Neural progenitor cell (in vitro differentiated cells): ENCODE data around the gene STON2. TPM values are rescaled to one million over a fixed set of nuclear protein-coding genes. Genes with fewer than 3 reads are reported as not detected.

Experiments
- DNase-seq: peaks from one replicate; pipeline ENCODE4 v3.0.0-alpha.2; 2016; ENCODE audit warnings: low spot score
- H2AFZ ChIP-seq: fragments of 200-600 bp; sonication (generic); replicated peaks from 2 replicates; pipeline ENCODE4 v1.6.1; 2016; ENCODE audit warnings: antibody characterized with exemption
- H3F3A ChIP-seq: fragments of 200-600 bp; sonication (generic); 2 replicates; pipeline ENCODE4 v1.6.1; 2016; ENCODE audit warnings: antibody characterized with exemption, low read depth
- H3K27ac ChIP-seq: fragments of 200-600 bp; sonication (generic); 2 replicates; pipeline ENCODE4 v1.5.1; 2016; ENCODE audit warnings: mild to moderate bottlenecking
- H3K27me3 ChIP-seq: fragments of 200-600 bp; sonication (generic); 2 replicates; pipeline ENCODE4 v1.6.1; 2016; ENCODE audit warnings: mild to moderate bottlenecking, moderate library complexity
- H3K36me3 ChIP-seq: fragments of 200-600 bp; sonication (generic); 2 replicates; pipeline ENCODE4 v1.5.1; 2016
- H3K4me1 ChIP-seq: fragments of 200-600 bp; sonication (generic); 2 replicates; pipeline ENCODE4 v1.6.1; 2016; ENCODE audit warnings: mixed run types
- H3K4me2 ChIP-seq: fragments of 200-600 bp; sonication (generic); 2 replicates; pipeline ENCODE4 v1.6.1; 2016
- H3K4me3 ChIP-seq: fragments of 200-600 bp; sonication (generic); 2 replicates; pipeline ENCODE4 v1.5.1; 2016
- H3K79me2 ChIP-seq: fragments of 200-600 bp; sonication (generic); 2 replicates; pipeline ENCODE4 v1.6.1; 2016; ENCODE audit warnings: low read depth
- H3K9ac ChIP-seq: fragments of 200-600 bp; sonication (generic); 2 replicates; pipeline ENCODE4 v1.6.1; 2016
- H3K9me3 ChIP-seq: fragments of 200-600 bp; sonication (generic); 2 replicates; pipeline ENCODE4 v1.5.1; 2016; ENCODE audit warnings: low read depth
- H4K20me1 ChIP-seq: fragments of 200-600 bp; sonication (generic); 2 replicates; pipeline ENCODE4 v1.6.1; 2016; ENCODE audit warnings: low read depth
- H3K27ac Mint-ChIP-seq: 3 replicates; pipeline ENCODE4 v1.8.0; 2021; ENCODE audit warnings: mixed read lengths
- H3K27me3 Mint-ChIP-seq: 2 replicates; pipeline ENCODE4 v1.8.0; 2022; ENCODE audit warnings: low read depth, mild to moderate bottlenecking, inconsistent platforms, moderate library complexity, mixed read lengths; ENCODE audit not compliant: insufficient read depth
- H3K36me3 Mint-ChIP-seq: 3 replicates; pipeline ENCODE4 v1.8.0; 2021; ENCODE audit warnings: mixed read lengths
- H3K4me1 Mint-ChIP-seq: 3 replicates; pipeline ENCODE4 v1.8.0; 2021; ENCODE audit warnings: mixed read lengths
- H3K4me3 Mint-ChIP-seq: 3 replicates; pipeline ENCODE4 v1.8.0; 2021; ENCODE audit warnings: mild to moderate bottlenecking, moderate library complexity, mixed read lengths
- H3K9me3 Mint-ChIP-seq: 3 replicates; pipeline ENCODE4 v1.8.0; 2020; ENCODE audit warnings: mixed read lengths
- EZH2 ChIP-seq: fragments of 200-600 bp; sonication (generic); IDR thresholded peaks from 2 replicates; pipeline ENCODE4 v1.6.1; 2017; ENCODE audit warnings: antibody characterized with exemption, mild to moderate bottlenecking, moderate library complexity
- EZH2phosphoT487 ChIP-seq: fragments of 200-600 bp; sonication (generic); IDR thresholded peaks from 2 replicates; pipeline ENCODE4 v1.6.1; 2017; ENCODE audit warnings: antibody characterized with exemption
- total RNA-seq: library from RNA; depleted of rRNA; stranded (reverse); fragments of >200 nt; gene quantifications from 2 replicates; pipeline ENCODE4 v1.2.3, GENCODE V29; 2015; ENCODE audit warnings: low replicate concordance
- TF ChIP-seq, protein P1 (sequence below): fragments of 200-600 bp; sonication (generic); IDR thresholded peaks from 2 replicates; pipeline ENCODE4 v1.5.1; 2017; ENCODE audit warnings: antibody characterized with exemption, mild to moderate bottlenecking

The STON2 gene
- total RNA-seq, 1 donor from 2014 or later = 31.1 TPM

DNA sequence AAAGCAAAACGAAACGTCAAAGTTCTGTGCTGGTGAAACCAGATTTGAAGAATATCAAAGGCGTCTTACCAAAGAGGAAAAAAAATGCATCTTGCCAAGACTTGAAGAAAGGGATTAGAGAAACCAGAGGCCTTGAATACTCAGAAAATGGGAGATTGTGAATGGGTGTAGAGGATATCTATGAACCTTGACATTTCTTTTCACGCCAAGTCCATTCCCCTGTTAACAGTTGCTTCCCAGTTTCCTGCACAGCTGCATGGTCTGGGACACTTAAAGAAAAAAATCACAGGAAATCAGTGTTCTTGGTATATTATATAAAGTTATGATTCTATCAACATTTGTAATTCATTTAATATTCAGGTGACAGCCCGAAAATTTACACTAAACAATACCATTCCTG lies 178.0 kb downstream of the STON2 start:
- H3K9ac ChIP-seq = no peak overlapping the region
- peaks cover 17% of the 10 kb centered on the region for H3K27me3 Mint-ChIP-seq

DNA sequence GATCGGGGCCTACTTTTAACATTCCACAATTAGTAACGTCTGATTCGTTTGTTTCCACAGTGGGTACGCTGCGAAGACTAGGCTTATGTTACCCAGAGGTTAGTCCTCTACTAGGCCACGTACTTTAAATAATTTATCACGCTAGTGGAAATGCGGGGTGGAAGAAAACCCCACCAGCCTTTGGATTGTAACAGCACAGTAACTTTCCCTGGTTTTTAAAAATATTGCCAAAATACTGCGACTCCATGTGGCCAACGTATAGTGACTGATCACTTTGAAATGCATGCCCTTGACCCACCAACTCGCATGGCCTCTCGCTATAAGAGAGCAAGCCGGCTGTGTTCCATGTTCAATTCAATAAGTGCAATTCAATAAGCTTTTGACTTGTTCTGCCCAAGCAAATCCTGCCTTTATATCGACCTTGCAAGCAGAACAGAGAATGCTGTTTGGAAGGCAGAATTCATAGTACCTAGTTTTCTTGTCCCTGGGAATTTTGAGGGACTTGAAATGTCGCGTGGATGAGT lies 178.5 kb downstream of the STON2 start:
- Histone ChIP-seq H3K4me3 (peak overlapping the region; percentile 99), H3K9ac (peak overlapping the region; percentile 69), H4K20me1 (peaks cover 20% of the 10 kb centered on the region), H3K4me2 (peak overlapping the region; percentile 78), H3K4me1 (peaks cover 18% of the 10 kb centered on the region), H3K27me3 (no peaks in the 10 kb centered on the region), H3K36me3 (peaks cover under 1% of the 10 kb centered on the region), H2AFZ (peak overlapping the region; percentile 93), H3F3A (peaks cover 23% of the 10 kb centered on the region), H3K9me3 (no peaks in the 10 kb centered on the region), H3K27ac (peak overlapping the region; percentile 99), H3K79me2 (peaks cover 38% of the 10 kb centered on the region)
- Mint-ChIP-seq H3K4me1 (peaks cover 23% of the 10 kb centered on the region), H3K27me3 (peaks cover 17% of the 10 kb centered on the region), H3K27ac (peak overlapping the region; percentile 99), H3K9me3 (peaks cover 3% of the 10 kb centered on the region), H3K4me3 (peak overlapping the region; percentile 96), H3K36me3 (peaks cover 5% of the 10 kb centered on the region)
- TF ChIP-seq EZH2phosphoT487 (no peak), EZH2 (no peak)
- TF ChIP-seq, protein P1, sequence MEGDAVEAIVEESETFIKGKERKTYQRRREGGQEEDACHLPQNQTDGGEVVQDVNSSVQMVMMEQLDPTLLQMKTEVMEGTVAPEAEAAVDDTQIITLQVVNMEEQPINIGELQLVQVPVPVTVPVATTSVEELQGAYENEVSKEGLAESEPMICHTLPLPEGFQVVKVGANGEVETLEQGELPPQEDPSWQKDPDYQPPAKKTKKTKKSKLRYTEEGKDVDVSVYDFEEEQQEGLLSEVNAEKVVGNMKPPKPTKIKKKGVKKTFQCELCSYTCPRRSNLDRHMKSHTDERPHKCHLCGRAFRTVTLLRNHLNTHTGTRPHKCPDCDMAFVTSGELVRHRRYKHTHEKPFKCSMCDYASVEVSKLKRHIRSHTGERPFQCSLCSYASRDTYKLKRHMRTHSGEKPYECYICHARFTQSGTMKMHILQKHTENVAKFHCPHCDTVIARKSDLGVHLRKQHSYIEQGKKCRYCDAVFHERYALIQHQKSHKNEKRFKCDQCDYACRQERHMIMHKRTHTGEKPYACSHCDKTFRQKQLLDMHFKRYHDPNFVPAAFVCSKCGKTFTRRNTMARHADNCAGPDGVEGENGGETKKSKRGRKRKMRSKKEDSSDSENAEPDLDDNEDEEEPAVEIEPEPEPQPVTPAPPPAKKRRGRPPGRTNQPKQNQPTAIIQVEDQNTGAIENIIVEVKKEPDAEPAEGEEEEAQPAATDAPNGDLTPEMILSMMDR = no peak
- no peak for DNase-seq

More for the DNA sequence above, 178.0 kb downstream of the STON2 start:
- Mint-ChIP-seq H3K9me3 (peaks cover 3% of the 10 kb centered on the region), H3K4me3 (peak overlapping the region; percentile 96), H3K4me1 (peaks cover 19% of the 10 kb centered on the region), H3K27ac (peak overlapping the region; percentile 99), H3K36me3 (peaks cover 3% of the 10 kb centered on the region)
- H4K20me1 ChIP-seq = peaks cover 15% of the 10 kb centered on the region
- H3K27me3 ChIP-seq = no peaks in the 10 kb centered on the region
- peak overlapping the region; percentile 99 for H3K4me3 ChIP-seq
- H3K27ac ChIP-seq = no peak overlapping the region
- H2AFZ ChIP-seq = no peak overlapping the region
- peak overlapping the region; percentile 78 for H3K4me2 ChIP-seq
- H3K79me2 ChIP-seq = peaks cover 33% of the 10 kb centered on the region
- peaks cover 23% of the 10 kb centered on the region for H3F3A ChIP-seq
- peaks cover 15% of the 10 kb centered on the region for H3K4me1 ChIP-seq
- TF ChIP-seq, protein P1 = no peak
- TF ChIP-seq EZH2 (no peak), EZH2phosphoT487 (no peak)
- DNase-seq = no peak
- no peaks in the 10 kb centered on the region for H3K36me3 ChIP-seq
- H3K9me3 ChIP-seq = no peaks in the 10 kb centered on the region

DNA sequence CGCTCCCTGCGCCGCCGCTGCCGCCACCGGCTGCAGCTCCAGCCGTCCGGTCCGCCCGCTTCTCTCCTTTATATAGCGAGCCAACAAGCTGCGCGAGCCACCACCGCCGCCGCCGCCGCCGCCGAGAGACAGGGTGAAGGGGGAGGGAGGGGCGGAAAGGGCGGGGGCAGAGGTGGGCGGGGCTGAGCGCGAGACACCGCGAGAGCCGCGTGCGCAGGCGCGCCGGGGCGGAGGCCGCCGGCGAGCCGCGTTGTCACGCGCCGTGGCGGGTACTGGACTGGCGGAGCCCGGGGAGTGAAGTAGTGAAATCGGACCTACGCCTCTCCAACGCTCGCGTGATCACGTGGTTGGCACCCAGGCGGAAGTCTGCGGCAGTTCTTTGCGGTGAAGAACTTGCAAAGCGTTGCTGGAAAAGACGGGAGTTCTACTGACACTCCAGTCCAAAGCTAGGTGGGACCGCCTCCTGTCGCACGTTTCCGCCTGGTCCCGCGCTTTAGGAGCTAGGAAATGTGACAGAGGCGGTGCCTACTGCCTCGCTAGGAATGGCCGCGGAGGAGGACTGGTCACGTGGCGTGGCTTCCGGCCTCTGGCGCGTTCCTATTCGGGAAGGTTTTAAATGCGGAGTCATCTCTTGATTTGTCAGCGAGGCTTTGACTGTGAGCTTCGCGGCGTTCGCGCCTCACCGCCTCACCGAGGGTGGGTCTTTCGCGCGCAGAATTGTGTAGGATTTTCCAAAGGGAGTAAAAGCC lies 179.1 kb downstream of the STON2 start, which contains the start of gene GTF2A1:
TSS of gene GTF2A1 (minus strand) at position 130 of the 749 bp plus-strand sequence. CDS start 441 bp downstream, outside the sequence.
- H3K79me2 ChIP-seq = peaks cover 45% of the 10 kb centered on the region
- peaks cover 26% of the 10 kb centered on the region for H4K20me1 ChIP-seq
- H3K36me3 Mint-ChIP-seq = peaks cover 8% of the 10 kb centered on the region
- H3K4me2 ChIP-seq = peak within 1 kb of the TSS; percentile 86
- peaks cover 7% of the 10 kb centered on the region for H3K36me3 ChIP-seq
- peak within 1 kb of the TSS; percentile 99 for H3K4me3 ChIP-seq
- H2AFZ ChIP-seq = peak within 1 kb of the TSS; percentile 93
- peak within 1 kb of the TSS; percentile 98 for H3K9ac ChIP-seq
- peak within 1 kb of the TSS; percentile 100 for H3K4me3 Mint-ChIP-seq
- H3K9me3 ChIP-seq = no peaks in the 10 kb centered on the region
- H3K27ac ChIP-seq = peak within 1 kb of the TSS; percentile 99
- H3F3A ChIP-seq = peaks cover 23% of the 10 kb centered on the region
- TF ChIP-seq EZH2 = no peak
- TF ChIP-seq, protein P1 = no peak
- TF ChIP-seq EZH2phosphoT487 = no peak
- H3K27me3 ChIP-seq = no peaks in the 10 kb centered on the region
- H3K4me1 Mint-ChIP-seq = peaks cover 23% of the 10 kb centered on the region
- H3K4me1 ChIP-seq = peaks cover 18% of the 10 kb centered on the region
- H3K27me3 Mint-ChIP-seq = peaks cover 17% of the 10 kb centered on the region
- peaks cover 3% of the 10 kb centered on the region for H3K9me3 Mint-ChIP-seq
- DNase-seq = peak; percentile 97
- peak within 1 kb of the TSS; percentile 100 for H3K27ac Mint-ChIP-seq
